Activated CD4-positive, alpha-beta T cell treated with anti-CD3 and anti-CD28 coated beads, Interleukin-2, amount 50 U/mL, for 1 hour (primary cell): ENCODE data around the gene KIF16B.
"Not testable (repeated sequence)": the region's sequence is repeated elsewhere in the genome, so short reads cannot be mapped to it uniquely, and the experiment has no call there.

Experiments
- DNase-seq: peaks from one replicate; pipeline ENCODE4 v3.0.0-alpha.2; 2020

Gene KIF16B, protein sequence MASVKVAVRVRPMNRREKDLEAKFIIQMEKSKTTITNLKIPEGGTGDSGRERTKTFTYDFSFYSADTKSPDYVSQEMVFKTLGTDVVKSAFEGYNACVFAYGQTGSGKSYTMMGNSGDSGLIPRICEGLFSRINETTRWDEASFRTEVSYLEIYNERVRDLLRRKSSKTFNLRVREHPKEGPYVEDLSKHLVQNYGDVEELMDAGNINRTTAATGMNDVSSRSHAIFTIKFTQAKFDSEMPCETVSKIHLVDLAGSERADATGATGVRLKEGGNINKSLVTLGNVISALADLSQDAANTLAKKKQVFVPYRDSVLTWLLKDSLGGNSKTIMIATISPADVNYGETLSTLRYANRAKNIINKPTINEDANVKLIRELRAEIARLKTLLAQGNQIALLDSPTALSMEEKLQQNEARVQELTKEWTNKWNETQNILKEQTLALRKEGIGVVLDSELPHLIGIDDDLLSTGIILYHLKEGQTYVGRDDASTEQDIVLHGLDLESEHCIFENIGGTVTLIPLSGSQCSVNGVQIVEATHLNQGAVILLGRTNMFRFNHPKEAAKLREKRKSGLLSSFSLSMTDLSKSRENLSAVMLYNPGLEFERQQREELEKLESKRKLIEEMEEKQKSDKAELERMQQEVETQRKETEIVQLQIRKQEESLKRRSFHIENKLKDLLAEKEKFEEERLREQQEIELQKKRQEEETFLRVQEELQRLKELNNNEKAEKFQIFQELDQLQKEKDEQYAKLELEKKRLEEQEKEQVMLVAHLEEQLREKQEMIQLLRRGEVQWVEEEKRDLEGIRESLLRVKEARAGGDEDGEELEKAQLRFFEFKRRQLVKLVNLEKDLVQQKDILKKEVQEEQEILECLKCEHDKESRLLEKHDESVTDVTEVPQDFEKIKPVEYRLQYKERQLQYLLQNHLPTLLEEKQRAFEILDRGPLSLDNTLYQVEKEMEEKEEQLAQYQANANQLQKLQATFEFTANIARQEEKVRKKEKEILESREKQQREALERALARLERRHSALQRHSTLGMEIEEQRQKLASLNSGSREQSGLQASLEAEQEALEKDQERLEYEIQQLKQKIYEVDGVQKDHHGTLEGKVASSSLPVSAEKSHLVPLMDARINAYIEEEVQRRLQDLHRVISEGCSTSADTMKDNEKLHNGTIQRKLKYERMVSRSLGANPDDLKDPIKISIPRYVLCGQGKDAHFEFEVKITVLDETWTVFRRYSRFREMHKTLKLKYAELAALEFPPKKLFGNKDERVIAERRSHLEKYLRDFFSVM (N-terminal part only)

DNA sequence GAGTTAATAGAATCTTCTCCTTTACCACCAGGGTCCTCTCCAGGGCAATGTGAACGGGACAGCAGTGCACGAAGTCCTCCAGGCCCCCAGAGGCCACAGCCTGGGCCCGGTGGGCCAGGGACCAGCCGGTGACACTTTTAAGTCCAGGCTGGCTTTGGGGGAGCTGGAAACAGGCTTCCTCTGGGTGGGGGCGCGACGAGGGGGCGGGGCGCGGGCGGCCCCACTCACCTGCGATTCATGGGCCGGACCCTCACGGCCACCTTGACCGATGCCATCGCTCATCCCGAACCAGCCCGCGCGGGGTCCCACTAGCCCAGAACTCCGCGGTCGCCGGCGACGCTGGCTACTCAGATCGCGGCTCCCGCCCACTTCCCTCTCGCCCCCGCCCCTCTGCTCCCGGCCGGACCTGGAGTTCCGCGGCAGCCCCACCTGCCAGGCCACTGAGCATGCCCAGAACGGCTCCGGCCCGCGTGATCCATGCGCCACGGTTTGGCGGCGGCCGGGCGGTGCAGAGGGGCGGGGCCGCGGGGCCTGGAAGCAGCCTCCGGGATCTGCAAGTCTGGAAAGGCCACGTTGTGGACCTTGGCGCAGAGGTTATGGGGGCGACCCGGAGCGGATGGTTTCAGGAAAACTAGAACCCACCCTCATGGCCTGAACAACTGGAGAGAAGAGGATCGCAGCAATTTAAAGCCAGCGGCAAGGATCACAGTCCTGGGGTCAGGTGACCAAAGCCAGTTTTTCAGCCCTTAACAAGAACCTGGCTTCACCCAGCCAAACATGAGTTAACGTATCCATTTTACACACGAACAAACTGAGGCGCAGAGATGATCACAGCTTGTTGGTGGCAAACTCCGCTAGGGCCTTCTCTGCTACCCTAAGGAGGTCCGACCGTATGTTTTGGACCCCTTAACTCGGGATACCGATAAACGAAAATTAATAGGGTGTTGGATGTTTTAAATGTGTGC is at the start of gene KIF16B:
Gene KIF16B, minus strand, starts transcription at position 448 of the 965 bp plus-strand sequence. Its CDS starts 173 bp downstream, at position 275.
- peak; percentile 70 for DNase-seq

DNA sequence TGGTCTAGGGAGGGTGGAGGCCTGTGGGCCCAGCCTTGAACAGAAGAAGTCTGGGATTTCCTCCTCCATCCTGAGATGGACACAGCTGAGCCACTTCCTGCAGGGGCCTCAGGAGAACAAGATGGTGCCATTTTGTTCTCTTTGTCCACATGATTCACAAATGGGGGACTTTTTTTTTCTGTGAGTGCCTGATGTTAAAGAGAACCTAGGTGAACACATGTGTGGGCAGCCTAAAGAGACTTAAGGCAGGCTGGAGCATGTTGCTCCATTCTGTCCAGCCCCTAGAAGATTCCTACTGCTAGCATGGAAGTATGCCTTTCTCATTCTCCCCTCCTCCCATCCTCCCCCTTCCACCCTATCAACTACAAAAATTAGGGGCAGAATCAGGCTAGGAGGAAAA is 49.3 kb upstream of the KIF16B start:
- DNase-seq, result no peak

DNA sequence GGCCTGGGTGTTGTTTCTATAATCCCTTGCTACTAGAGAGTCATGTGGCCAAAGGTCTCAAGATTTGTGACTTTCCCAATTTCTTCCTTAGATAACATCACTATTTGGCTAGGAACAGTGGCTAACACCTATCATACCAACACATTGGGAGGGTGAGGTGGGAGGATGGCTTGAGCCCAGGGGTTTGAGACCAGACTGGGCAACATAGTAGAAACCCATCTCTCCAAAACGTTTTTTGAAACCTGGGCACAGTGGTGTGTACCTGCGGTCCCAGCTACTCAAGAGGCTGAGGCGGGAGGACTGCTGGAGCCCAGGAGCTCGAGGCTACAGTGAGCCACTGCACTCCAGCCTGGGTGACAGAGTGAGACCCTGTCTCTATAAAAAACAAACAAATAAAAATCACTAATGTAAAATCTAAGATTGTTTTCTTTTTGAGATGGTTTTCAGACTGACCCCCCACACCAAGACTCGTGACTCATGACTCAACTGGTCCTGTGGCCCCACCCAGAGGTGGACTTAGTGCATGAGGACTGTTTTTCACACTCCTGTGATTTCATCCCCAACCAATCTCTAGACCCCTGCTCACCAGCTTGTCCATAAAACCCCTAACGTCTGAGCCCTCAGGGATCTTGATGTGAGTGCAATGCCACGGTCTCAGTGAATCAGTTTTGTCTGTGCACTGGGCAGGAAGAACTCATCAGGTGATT is 48.3 kb upstream of the KIF16B start:
- no peak for DNase-seq

DNA sequence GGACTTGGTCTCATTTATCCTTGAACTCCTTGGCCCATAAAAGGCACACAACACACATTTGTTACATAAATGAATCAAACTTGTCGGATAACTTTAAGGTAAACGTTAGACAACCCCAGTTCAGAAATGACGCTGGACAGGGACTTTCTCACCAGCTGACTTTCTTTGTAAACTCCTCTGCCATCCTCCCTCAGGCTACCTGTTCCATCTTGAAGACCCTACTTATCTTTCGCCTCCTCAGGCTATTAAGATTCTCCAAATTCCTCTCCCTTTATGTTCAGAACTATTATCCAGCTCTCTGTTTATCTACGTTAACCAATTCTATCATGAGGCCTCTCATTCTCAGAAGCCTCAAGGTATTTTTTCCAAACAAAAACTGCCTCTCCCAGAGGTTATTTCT is 47.7 kb upstream of the KIF16B start:
- DNase-seq, result no peak

DNA sequence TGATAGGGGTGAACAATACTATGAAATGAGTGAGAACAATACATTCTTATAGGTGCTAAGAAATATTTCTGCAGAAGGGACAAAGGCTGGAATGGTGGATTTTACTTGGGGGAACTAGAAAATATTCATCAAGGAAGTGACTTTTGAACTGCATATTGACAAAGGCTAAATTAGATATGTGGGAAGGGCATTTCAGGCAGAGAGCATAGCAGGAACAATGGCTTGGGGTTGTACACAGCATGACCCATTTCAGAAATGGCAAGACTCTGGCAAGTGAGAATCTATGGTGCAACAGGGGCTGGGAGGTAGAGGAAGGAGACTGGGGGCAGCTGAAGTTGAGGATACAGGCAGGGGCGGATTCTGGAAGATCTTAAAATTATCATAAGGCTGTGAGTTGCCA is 46.7 kb upstream of the KIF16B start:
- DNase-seq, result no peak

DNA sequence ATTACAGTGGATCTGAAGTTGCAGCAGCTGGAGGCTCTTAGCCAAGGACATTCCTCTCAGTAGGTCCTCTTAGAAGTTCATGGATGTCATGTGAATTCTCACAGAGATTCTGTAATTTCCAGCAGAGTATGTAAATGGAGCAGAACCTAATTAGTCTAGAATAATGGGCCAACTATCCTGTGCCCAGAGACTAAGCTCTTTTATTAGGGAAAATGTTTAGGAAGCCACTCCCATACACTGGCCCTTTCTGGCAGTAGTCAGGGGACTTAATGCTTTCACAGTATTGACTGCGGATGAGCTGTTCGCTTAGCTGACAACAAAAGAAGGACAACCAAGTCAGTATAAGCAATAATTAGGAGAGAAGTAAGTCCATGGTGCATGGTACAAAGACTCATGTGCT is 43.8 kb upstream of the KIF16B start:
- DNase-seq, result no peak

DNA sequence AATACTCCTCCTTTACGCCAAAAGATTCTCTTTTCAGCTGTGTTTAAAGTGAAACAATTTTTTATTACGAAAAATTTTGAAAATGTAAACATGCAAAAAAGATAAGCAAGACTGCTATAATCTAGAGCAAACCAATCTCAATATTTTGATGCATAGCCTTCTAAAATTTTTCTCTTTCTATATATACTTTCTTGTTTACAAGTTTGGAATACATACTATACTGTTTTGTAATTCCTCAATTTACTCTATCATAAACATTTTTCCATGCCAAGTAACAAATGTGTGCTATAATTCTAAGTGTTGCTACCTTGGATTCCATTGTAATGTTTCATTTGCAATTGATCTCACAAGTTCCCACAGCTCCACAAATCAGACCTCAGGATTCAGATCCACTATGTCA is 43.1 kb upstream of the KIF16B start:
- no peak for DNase-seq

DNA sequence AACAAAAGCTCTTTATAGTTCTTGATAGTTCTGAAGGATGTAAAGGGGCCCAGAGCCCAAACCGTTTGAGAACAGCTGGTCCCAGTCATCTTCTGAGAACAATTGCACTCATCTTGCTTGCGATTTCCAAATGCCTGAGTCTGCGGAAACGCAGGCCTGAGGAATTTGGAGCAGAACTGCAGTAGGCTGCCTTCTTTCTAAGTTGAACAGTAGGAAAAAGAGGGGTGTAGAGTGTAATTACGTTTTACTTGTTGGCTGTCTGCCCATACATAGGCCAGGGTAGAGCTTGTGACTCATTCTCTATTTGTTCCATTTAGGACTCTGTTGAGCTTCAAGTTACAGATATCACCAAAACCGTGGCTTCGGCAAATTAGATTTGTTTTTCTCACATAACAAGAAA is 42.0 kb upstream of the KIF16B start:
- DNase-seq, result no peak

DNA sequence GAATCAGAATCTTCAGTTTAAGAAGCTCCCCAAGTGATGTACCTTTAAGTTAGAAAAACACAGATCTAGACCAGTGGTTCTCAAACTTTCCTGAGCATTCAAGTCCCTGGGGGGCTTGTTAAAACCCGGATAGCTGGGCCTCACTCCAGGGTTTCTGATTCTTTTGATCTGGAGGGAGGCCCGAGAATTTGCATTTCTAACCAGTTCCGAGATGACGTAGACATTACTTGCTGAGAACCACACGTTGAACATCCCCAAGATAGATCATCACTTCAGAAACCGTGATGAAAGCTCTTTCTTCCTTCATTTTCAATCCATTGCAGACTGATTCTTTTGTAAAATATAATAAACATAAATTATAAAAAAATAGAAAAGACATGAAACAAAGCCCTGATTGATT is 40.7 kb upstream of the KIF16B start:
- DNase-seq, result no peak

DNA sequence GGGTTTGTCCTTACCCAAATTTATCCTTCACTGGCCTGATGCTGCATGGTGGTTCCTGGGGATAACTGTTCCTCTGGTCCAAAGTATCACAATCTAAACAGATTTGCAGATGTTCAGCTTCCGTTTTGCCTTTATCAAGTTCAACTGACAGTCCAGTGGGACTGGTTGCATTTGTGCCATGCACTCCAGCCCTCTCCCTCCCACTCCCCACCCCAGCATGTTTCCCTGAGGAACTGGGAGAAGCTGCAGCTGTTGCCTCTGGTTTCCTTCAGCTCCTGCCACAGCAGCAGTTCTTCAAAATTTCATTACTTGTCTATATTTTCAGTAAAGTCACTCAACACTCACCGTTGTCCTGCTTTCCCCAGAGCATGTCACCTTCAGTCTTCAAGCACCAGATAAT is 39.5 kb upstream of the KIF16B start:
- DNase-seq, result no peak

DNA sequence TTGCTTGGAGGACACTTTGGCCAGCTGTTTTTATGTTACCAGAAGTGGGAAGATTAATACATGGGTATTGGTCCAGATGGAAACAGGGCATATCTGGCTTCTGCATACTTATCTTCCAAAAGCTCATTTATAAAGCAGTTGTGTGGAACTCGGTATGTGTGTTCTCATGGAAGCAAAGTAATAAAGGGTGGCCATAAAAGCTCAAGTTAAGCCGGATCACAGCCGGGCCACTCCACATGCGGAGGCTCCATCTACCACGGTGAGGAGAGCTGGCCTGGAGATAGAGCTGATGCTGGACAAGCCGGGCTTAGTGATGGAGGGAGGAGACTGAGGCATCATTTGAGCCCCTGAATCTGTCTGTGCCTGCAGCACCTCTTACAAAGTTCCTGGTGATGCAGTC is 38.6 kb upstream of the KIF16B start:
- no peak for DNase-seq

DNA sequence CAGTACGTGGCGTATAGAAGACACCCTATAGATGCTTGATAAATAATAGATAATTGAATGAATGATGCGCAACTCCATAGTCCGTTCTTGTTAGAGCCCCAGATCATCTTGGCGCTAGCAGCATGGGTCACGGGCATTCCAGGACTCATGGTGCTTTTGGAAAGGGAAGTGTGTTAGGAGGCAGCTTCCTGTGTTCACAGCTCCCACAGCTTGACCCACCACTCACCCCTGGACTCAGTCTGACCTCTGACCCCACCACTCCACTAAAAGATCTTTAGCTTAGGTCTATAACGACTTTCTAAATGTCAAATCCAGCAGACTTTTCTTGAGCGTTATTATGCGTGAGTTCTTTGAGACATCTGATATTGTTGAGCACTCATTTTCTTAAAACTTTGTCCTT is 35.8 kb upstream of the KIF16B start:
- no peak for DNase-seq

DNA sequence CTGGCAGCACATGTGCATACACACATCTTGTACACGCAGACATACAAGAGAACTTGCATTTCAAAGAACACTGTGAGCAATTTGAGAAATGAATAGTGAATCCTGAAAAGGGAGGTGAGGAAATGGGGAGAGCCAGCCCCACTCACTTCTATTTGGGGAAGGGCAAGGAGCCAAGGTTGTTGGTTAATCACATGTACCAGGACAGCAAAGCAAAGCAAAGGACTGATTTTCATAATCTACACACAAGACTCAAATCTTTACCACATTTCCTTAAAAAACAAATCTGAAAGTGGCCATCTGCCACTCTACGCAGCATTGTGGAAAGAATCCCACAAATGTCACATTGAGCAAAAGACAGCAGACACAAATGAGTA is 35.0 kb upstream of the KIF16B start:
- DNase-seq, result no peak

DNA sequence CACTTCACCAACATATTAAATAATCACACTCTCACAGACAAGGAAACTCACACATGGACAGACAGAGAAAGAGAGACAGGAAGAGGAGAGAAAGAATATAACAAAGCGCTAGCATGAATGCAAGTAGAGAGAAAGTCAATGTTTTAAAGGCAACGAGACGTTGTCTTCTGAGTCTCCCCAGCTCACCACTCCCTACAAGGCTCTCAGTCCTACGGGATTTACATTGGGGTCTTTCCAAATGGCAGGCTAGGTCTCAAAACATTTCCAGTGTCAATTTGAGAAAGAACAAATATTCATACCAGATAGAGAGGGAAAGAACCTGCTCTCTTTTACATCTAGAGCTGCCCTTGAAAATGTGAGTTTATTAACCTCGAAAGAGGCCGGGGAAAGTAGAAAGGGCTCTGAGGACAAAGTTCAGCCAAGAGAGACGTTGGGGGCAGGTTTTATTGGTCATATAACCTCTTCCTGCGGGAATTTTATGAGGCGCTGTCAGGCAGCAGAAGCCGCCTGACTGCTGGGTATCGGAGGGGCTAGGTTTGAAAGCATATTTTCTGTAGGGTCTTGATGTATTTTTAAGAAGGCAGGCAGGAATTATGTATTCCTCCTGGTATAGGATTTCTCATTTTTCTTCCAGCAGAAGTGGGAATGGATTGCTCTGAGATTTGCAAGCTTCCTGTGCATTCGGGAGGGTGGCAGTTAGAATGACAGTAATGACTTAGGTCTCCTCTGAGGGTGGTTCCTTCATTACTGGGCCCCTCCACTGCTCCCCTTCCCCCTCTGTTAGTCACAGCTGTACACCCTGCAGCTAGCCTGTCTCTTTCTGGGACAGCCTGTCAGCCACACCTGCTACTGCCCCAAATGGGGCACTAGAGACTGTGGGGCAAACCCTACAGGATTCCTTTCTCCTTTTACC is 34.4 kb upstream of the KIF16B start:
- DNase-seq, result no peak

DNA sequence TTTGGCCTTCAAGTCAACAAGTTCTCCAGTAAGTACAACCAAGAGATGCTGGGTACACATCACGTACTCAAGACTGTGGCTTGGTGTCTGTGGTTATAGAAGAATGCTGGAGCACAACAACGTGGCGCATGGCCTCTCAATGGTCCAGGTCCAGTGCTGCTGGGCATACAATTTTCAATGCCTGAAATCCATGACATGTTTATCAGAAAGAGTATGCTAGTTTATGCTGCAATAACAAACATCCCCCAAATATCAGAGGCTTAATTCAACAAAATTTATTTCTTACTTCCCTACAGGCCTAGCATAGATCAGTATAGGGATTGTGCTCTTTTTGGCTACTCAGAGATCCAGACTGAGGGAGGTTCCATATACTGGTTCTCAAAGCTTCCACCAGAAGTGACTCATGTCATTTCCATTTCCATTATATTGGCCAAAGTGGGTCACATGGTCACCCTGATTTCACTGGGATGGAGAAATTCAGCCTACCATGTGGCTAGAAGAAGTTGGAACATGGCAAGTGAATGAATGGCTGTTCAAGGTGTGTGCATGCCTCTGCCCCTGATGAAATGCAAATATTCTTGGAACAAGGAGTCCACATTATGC is 33.3 kb upstream of the KIF16B start:
- DNase-seq, result no peak

DNA sequence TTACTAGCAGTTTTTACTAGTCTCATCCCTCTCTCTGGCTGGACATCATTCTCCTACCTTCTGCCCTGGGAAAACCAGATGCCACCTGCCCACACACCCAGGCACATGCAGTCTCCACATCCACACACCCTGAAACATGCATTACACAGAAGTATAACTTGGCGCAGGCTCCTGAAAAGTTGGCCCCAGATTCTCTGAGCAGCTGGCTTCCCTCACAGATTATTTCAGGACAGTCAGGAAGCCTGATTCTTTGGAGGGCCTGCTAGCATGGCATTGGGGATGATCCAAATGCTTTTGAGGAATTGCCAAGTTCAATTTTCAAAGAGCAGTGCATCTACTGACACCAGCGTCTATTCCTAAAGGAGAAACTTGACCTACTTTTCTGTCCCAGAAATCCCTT is 27.8 kb upstream of the KIF16B start:
- no peak for DNase-seq

DNA sequence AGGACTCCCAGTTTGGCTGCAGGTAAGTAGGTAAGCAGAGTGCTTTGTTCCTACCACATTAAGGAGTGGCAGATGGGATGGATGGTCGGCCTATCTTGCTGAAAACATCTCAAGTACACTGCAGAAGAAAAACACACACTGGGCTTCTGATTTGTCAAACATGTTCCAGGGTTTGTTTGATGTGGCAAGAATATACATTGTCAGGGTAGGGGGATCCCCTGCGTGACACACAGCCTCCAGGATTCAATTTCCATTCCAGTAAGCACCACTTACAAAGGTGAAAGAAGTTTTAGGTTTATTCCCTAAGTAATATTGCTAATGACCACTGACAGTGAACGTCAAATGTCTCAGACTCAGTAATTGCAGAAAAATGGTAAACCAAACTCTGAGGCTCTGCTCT is 26.0 kb upstream of the KIF16B start:
- no peak for DNase-seq

DNA sequence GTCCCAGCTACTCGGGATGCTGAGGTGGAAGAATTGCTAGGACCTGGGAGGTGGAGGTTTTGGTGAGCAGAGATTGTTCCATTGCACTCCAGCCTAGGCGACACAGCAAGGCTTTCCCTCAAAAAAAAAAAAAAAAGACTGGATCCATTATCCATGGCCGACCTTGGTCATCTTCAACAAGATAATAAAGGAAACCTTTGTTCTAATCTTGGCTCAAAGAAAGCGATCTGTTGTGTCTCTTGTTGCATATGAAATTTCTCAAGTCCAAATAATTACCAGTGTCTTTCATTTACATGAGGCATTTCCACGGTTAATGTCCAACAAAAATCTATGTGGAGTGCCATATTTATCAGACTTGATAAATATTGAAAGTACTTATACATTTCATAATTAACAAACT is 23.7 kb upstream of the KIF16B start:
- no peak for DNase-seq

DNA sequence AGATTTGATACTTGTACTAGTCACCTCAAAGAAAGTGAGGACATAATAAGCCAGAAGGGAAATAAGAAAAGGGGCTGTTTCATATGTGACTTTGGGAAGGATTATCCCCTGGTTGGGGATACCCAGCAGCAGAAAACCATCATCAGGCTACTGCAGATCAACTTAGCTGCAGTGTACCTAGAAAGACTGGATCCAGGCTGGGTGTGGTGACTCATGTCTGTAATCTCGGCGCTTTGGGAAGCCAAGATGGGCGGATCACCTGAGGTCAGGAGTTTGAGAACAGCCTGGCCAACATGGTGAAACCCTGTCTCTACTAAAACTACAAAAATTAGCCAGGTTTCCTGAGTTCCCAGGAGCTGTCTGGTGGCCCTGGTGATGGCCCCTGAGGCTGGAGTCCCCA is 23.2 kb upstream of the KIF16B start:
- DNase-seq, result not testable (repeated sequence)

DNA sequence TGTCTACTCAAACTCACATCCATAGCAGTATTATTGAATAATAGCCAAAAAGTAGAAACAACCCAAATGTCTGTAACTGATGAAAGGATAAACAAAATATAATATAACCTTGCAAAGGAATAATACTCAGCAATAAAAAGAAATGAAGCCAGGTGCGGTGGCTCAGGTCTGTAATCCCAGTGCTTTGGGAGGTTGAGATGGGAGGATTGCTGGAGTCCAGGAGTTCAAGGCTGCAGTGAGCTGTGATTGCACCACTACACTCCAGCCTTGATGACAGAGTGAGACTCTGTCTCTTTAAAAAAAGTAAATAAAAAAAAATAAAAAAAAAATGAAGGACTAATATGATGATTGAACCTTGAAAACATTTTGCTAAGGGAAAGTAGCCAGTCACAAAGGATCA is 22.1 kb upstream of the KIF16B start:
- no peak for DNase-seq
